ENCODE measurements around the gene TEPSIN. TPM values are rescaled to one million over a fixed set of nuclear protein-coding genes. Genes with fewer than 3 reads are reported as not detected.

Gene TEPSIN
- total and polyA plus RNA-seq, 5 donors from 2014 or later, result 2.1 to 113 (median 6.2) TPM

DNA sequence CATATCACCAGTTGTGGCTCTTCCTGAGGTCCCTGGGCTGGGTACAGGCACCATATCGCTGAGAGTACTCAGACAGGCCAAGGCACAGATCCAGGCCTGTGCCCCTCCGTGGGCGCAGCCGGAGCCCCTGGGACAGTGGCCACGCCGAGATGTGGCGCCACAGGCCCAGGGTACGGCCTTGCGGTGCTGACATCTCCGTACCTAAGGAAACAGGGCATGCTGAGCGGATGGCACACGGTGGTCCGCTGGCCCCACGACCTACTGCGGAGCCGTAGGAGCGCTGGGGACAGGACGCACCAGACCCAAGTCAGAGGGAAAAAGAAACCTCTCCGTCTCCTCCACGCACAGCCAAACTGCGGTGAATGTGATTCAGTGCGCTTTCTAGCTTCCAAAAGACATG lies 26.7 kb upstream of the TEPSIN start:
- Mint-ChIP-seq H3K4me1 (peaks cover 0 to 4% (median 1%) of the 10 kb centered on the region in 4 donors), H3K27me3 (no peaks in the 10 kb centered on the region), H3K9me3 (no peaks in the 10 kb centered on the region), H3K36me3 (peaks cover 12% of the 10 kb centered on the region), H3K4me3 (no peak overlapping the region), H3K27ac (peak overlapping the region in 1 of 3 donors; percentile 32)
- Histone ChIP-seq H3K4me3 (ENCODE audit: low read depth, low read length) (no peak overlapping the region), H3K36me3 (ENCODE audit: control insufficient read depth, insufficient read depth, low read length) (peaks cover 74% of the 10 kb centered on the region), H3K27ac (ENCODE audit: insufficient read depth, low read length, poor library complexity, severe bottlenecking) (no peak overlapping the region), H3K4me1 (ENCODE audit: control insufficient read depth, insufficient read depth, low read length, poor library complexity, severe bottlenecking) (no peaks in the 10 kb centered on the region), H3K9me3 (ENCODE audit: control insufficient read depth in 2 of 2, low read length in 2 of 2) (no peaks in the 10 kb centered on the region), H3K27me3 (ENCODE audit: control insufficient read depth, insufficient read depth, low read length) (no peaks in the 10 kb centered on the region)
- ATAC-seq (ENCODE audit: low read depth in 2 of 2), result no peak
- DNase-seq, result no peak

DNA sequence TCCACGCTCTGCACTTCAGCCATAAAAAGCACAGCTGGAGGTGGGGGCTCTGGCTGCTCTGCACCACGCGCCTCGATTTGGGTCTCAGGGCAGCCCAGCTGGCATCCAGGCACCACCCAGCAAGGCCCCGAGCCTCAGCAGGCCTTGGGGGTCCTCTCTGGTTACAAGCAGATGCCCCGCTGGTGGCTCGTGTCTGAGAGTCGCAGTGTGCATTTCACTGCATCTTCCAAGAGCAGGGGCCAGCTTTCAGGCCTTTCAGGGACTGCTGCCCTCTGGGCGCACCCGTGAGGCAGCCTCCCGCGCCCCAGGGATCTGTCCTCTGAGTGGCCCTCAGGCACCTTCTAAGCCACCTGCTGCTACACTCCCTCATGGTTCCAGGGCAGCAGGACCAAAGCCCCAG lies 25.8 kb upstream of the TEPSIN start:
- Histone ChIP-seq H3K27ac (ENCODE audit: insufficient read depth, low read length, poor library complexity, severe bottlenecking) (no peak overlapping the region), H3K27me3 (ENCODE audit: control insufficient read depth, insufficient read depth, low read length) (no peaks in the 10 kb centered on the region), H3K4me3 (ENCODE audit: low read depth, low read length) (no peak overlapping the region), H3K36me3 (ENCODE audit: control insufficient read depth, insufficient read depth, low read length) (peaks cover 74% of the 10 kb centered on the region), H3K9me3 (ENCODE audit: control insufficient read depth in 2 of 2, low read length in 2 of 2) (no peaks in the 10 kb centered on the region), H3K4me1 (ENCODE audit: control insufficient read depth, insufficient read depth, low read length, poor library complexity, severe bottlenecking) (no peaks in the 10 kb centered on the region)
- ATAC-seq (ENCODE audit: low read depth in 2 of 2) (no peak), DNase-seq (no peak)
- H3K9me3 Mint-ChIP-seq, result no peaks in the 10 kb centered on the region
- no peak overlapping the region for H3K4me3 Mint-ChIP-seq
- H3K4me1 Mint-ChIP-seq, result peaks cover 0 to 4% (median 1%) of the 10 kb centered on the region in 4 donors
- no peak overlapping the region for H3K27ac Mint-ChIP-seq
- H3K36me3 Mint-ChIP-seq, result peaks cover 8% of the 10 kb centered on the region
- no peaks in the 10 kb centered on the region for H3K27me3 Mint-ChIP-seq

DNA sequence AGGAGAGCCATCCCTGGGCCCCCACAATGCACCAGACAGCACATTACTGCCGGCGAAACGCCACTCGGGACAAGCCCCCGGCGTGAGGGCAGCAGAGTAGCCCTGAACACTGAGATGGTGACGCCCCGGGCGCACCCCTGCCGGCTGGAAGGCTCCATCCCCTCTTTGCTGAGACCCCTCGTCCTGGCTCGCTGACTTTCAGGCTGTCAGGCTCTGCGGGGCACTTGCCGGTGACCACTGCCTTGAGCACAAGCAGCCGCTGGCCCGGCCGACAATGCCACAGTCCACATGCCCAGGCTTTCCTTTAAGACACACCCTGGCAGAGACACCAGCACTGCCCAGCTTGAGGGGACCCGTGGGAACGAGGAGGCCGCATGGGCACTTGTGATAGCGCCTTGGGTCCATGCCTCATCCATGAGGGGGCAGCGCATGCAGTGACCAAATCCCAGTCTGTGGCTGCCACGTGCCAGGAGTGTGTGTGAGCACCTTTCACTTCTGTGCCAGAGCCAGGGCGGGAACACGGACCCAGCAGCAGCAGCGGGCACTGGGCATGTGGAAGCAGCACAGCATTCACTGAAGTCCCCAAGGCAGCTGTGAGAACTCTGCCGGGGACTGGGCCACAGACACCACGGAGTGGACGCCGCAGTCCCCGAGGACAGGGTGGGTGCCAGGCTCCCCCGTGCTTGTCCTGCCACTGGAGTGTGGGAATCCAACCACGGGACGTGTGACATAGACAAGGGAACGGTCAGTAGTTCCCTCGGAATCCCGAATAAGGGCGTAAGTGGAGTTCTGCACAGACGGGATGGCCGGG lies 24.7 kb upstream of the TEPSIN start:
- H3K4me1 Mint-ChIP-seq, result peaks cover 0 to 4% (median 1%) of the 10 kb centered on the region in 4 donors
- no peaks in the 10 kb centered on the region for H3K27me3 Mint-ChIP-seq
- H3K9me3 Mint-ChIP-seq, result no peaks in the 10 kb centered on the region
- H3K36me3 Mint-ChIP-seq, result peaks cover 8% of the 10 kb centered on the region
- ATAC-seq (ENCODE audit: low read depth in 2 of 2) (no peak), DNase-seq (no peak)
- H3K4me3 Mint-ChIP-seq, result no peak overlapping the region
- Histone ChIP-seq H3K4me3 (ENCODE audit: low read depth, low read length) (no peak overlapping the region), H3K9me3 (ENCODE audit: control insufficient read depth in 2 of 2, low read length in 2 of 2) (no peaks in the 10 kb centered on the region), H3K27me3 (ENCODE audit: control insufficient read depth, insufficient read depth, low read length) (no peaks in the 10 kb centered on the region), H3K27ac (ENCODE audit: insufficient read depth, low read length, poor library complexity, severe bottlenecking) (no peak overlapping the region), H3K36me3 (ENCODE audit: control insufficient read depth, insufficient read depth, low read length) (peaks cover 77% of the 10 kb centered on the region), H3K4me1 (ENCODE audit: control insufficient read depth, insufficient read depth, low read length, poor library complexity, severe bottlenecking) (no peaks in the 10 kb centered on the region)
- H3K27ac Mint-ChIP-seq, result no peak overlapping the region

DNA sequence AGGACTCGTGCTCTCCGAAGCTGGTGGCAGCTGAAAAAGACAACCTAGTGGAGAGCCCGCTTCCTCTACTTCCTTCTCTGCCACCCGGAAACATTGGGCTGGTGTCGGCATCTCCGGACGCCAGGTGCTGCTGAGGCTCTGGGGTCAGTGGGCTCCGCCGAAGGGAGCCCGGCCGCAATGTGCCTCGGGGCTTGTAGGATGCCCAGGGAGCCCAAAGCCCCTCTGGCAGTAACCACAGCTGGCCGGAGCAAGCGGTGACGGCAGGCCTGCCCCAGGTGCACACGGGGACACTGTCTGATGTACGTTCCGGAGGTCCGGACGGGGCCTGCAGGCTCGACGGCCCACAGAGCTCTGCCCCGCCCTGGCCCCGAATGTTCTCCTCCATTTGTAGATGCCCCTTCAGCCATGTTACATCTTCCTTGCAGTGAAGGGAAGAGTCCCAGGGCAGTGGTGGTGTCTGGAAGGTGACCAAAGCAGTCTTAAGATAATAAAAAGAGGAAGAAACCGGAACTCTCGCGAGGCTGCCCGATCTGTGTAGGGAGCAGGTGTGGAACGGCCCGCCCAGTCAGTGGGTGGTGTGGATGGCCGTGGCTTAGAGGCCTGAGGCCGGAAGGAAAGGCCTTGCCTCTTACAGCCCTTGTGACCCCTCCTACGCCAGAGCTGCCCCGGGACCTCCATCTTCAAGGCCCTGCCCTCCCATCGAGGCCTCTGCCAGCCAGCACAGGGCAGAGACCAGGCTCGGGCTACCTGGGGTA lies 22.9 kb upstream of the TEPSIN start:
- H3K27me3 ChIP-seq (ENCODE audit: control insufficient read depth, insufficient read depth, low read length), result no peaks in the 10 kb centered on the region
- no peaks in the 10 kb centered on the region for H3K4me1 ChIP-seq (ENCODE audit: control insufficient read depth, insufficient read depth, low read length, poor library complexity, severe bottlenecking)
- Mint-ChIP-seq H3K27me3 (no peaks in the 10 kb centered on the region), H3K27ac (no peak overlapping the region), H3K36me3 (no peaks in the 10 kb centered on the region), H3K9me3 (no peaks in the 10 kb centered on the region), H3K4me1 (no peaks in the 10 kb centered on the region), H3K4me3 (no peak overlapping the region)
- DNase-seq (no peak), ATAC-seq (ENCODE audit: low read depth in 2 of 2) (no peak)
- H3K27ac ChIP-seq (ENCODE audit: insufficient read depth, low read length, poor library complexity, severe bottlenecking), result no peak overlapping the region
- H3K4me3 ChIP-seq (ENCODE audit: low read depth, low read length), result no peak overlapping the region
- H3K36me3 ChIP-seq (ENCODE audit: control insufficient read depth, insufficient read depth, low read length), result peaks cover 68% of the 10 kb centered on the region
- no peaks in the 10 kb centered on the region for H3K9me3 ChIP-seq (ENCODE audit: control insufficient read depth in 2 of 2, low read length in 2 of 2)

DNA sequence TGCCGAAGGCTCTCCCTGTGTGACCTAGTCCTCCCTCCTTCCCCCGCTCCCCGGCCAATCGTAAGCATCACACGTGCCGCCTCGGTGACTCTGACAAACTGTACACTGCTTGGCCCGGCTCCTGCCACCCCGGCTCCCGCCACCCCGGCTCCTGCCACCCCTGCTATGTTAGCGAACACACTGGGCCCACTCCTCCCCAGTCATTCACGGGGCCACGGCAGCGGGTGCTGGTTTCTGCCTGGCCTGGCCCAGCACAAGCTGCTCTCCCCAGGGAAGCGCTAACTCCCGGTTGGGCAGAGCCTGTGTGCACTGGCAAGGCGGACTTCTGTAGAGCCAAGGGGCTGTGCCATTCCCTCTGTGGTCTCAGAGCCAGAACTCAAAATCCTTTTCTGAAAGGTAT lies 22.2 kb upstream of the TEPSIN start:
- ATAC-seq (ENCODE audit: low read depth in 2 of 2) (no peak), DNase-seq (no peak)
- Mint-ChIP-seq H3K9me3 (no peaks in the 10 kb centered on the region), H3K4me1 (no peaks in the 10 kb centered on the region), H3K27me3 (no peaks in the 10 kb centered on the region), H3K27ac (no peak overlapping the region), H3K36me3 (no peaks in the 10 kb centered on the region), H3K4me3 (no peak overlapping the region)
- H3K4me1 ChIP-seq (ENCODE audit: control insufficient read depth, insufficient read depth, low read length, poor library complexity, severe bottlenecking), result no peaks in the 10 kb centered on the region
- H3K9me3 ChIP-seq (ENCODE audit: control insufficient read depth in 2 of 2, low read length in 2 of 2), result no peaks in the 10 kb centered on the region
- no peak overlapping the region for H3K27ac ChIP-seq (ENCODE audit: insufficient read depth, low read length, poor library complexity, severe bottlenecking)
- H3K36me3 ChIP-seq (ENCODE audit: control insufficient read depth, insufficient read depth, low read length), result peaks cover 68% of the 10 kb centered on the region
- H3K27me3 ChIP-seq (ENCODE audit: control insufficient read depth, insufficient read depth, low read length), result no peaks in the 10 kb centered on the region
- no peak overlapping the region for H3K4me3 ChIP-seq (ENCODE audit: low read depth, low read length)

DNA sequence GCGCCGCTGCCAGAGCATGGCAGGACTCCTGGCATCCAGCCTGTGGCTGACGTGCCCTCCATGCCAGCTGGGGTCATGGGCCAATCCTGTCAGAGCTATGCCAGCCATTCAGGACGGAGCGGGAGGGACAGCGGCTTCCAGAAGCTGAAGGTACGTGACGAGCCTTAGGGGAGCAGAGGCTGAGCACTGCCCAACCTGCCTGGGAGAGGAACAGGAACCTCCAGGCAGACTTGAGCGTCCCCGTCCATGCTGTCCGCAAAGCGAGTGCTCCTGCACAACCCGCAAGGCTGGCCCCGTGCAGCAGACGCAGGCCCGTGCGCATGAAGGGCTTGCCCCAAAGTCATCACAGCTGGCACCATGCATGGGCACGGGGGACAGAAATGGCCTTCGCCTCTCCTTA lies 21.8 kb upstream of the TEPSIN start:
- H3K9me3 Mint-ChIP-seq, result no peaks in the 10 kb centered on the region
- no peaks in the 10 kb centered on the region for H3K4me1 Mint-ChIP-seq
- ATAC-seq (ENCODE audit: low read depth in 2 of 2) (no peak), DNase-seq (no peak)
- H3K4me1 ChIP-seq (ENCODE audit: control insufficient read depth, insufficient read depth, low read length, poor library complexity, severe bottlenecking), result no peaks in the 10 kb centered on the region
- H3K4me3 ChIP-seq (ENCODE audit: low read depth, low read length), result no peak overlapping the region
- H3K36me3 Mint-ChIP-seq, result no peaks in the 10 kb centered on the region
- no peaks in the 10 kb centered on the region for H3K27me3 ChIP-seq (ENCODE audit: control insufficient read depth, insufficient read depth, low read length)
- H3K27me3 Mint-ChIP-seq, result no peaks in the 10 kb centered on the region
- no peak overlapping the region for H3K4me3 Mint-ChIP-seq
- H3K27ac Mint-ChIP-seq, result no peak overlapping the region
- H3K9me3 ChIP-seq (ENCODE audit: control insufficient read depth in 2 of 2, low read length in 2 of 2), result no peaks in the 10 kb centered on the region
- no peak overlapping the region for H3K27ac ChIP-seq (ENCODE audit: insufficient read depth, low read length, poor library complexity, severe bottlenecking)
- peaks cover 64% of the 10 kb centered on the region for H3K36me3 ChIP-seq (ENCODE audit: control insufficient read depth, insufficient read depth, low read length)

DNA sequence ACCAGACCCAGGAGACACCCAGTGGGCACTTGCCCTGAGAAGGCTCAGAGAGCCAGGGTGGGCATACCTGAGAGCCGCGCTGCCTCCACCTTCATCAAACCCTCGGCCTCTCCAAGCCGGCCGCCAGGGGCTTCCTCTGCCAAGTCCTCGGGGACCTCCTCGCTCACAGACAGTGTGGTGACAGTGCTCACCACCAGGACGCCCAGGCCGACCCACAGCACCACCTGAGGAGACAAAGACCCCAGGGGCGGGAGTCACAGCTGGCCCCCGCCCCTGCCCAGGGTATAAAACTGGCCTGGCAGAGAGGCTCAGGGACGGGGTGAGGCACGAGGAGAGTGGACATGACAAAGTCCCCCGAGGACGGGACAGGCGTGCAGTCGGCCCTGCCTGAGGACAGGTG lies 21.3 kb upstream of the TEPSIN start:
- no peaks in the 10 kb centered on the region for H3K36me3 Mint-ChIP-seq
- no peaks in the 10 kb centered on the region for H3K4me1 Mint-ChIP-seq
- no peaks in the 10 kb centered on the region for H3K4me1 ChIP-seq (ENCODE audit: control insufficient read depth, insufficient read depth, low read length, poor library complexity, severe bottlenecking)
- H3K4me3 ChIP-seq (ENCODE audit: low read depth, low read length), result no peak overlapping the region
- no peaks in the 10 kb centered on the region for H3K27me3 Mint-ChIP-seq
- H3K36me3 ChIP-seq (ENCODE audit: control insufficient read depth, insufficient read depth, low read length), result peaks cover 59% of the 10 kb centered on the region
- DNase-seq (no peak), ATAC-seq (ENCODE audit: low read depth in 2 of 2) (no peak)
- H3K27me3 ChIP-seq (ENCODE audit: control insufficient read depth, insufficient read depth, low read length), result no peaks in the 10 kb centered on the region
- no peaks in the 10 kb centered on the region for H3K9me3 Mint-ChIP-seq
- H3K9me3 ChIP-seq (ENCODE audit: control insufficient read depth in 2 of 2, low read length in 2 of 2), result no peaks in the 10 kb centered on the region
- H3K27ac Mint-ChIP-seq, result no peak overlapping the region
- no peak overlapping the region for H3K4me3 Mint-ChIP-seq
- H3K27ac ChIP-seq (ENCODE audit: insufficient read depth, low read length, poor library complexity, severe bottlenecking), result no peak overlapping the region

All from CD4-positive, CD25-positive, alpha-beta regulatory T cell (primary cell).